DMS153 treated with DMSO at 0.1 percent for 48 hours (cell line): Measurements from ENCODE around the gene MT1B.

Source experiments
- DNase-seq: peaks from one replicate; lab custom pipeline; 2025; ENCODE audit not compliant: unreplicated experiment; lab: John Stamatoyannopoulos, UW

Gene MT1B

DNA sequence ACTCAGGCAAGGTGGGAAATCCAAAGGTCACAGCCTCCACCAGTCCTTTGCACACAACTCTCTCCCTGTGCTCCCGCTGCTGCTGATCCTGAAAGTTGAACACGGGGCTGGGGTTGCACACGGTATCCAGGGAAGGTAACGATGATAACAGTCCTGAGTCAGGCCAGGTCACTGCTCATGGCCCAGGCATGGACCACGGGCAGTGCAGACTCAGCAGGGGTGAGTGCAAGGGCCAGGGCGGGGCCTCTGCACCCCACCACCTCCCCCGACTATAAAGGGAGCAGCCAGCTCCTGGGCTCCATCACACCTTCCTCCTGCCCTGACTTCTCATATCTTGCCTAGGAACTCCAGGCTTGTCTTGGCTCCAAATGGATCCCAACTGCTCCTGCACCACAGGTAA is at the start of gene MT1B:
Gene MT1B (plus strand): TSS at position 301 of the 400 bp plus-strand sequence. CDS start 68 bp downstream, at position 369.
- DNase-seq: no peak

DNA sequence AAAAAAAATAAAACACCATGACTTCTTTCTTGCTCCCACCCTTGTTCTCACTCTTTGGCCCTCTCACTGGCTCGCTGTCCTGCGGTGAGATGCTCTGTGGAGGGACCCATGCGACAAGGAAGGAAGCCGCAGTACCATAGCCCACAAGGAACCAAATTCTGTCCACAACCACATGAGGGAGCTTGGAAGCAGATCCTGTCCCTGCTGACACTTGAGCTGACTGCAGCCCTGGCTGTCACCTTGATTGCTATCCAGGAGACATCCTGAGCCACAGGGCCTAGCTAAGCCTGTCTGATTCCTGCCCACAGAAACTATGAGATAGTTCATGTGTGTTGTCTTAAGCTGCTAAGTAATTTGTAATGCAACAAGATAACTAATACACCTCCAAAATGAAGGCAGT is 48.1 kb upstream of the MT1B start:
- DNase-seq: peak; percentile 24

DNA sequence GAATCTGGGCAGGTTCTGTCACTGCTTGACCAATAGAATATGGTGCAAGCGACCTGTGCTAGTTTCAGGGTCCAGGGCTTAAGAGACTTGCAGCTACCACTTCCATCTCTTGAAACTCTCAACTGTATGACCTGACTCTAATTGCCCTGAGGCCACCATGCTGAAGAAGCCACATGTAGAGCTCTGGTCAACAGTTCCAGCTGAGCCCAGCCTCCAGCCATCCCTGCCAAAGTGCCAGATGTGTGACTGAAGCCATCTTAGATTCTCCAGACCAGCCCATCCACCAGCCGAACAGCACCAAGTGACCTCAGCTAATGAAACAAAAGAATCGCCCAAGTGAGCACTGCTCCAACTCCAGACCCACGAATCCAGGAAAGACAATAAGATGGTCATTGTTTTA is 46.7 kb upstream of the MT1B start:
- no peak for DNase-seq

- DNase-seq: no peak
Measured at GRCh38 chr16:56605475-56605874, 46.2 kb upstream of the MT1B start.

DNA sequence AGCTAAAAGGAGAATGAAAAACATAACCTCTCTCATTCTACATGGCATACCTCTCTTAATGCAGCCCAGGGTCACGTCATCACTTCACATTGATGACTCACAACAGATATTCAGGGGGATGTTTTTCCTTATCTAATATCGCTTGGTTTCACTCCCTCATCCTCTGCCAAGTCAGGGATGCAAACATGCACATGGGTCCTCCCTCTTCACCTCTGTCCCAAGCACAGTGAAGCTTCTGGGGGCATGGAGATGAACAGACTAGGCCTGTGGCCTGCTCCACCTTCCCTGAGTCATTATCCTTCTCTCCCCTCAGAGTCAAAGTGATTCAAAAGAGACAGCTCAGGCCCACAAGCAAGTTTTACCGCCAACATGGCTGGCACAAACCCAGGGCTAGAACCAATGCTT is 45.6 kb upstream of the MT1B start:
- DNase-seq: no peak

DNA sequence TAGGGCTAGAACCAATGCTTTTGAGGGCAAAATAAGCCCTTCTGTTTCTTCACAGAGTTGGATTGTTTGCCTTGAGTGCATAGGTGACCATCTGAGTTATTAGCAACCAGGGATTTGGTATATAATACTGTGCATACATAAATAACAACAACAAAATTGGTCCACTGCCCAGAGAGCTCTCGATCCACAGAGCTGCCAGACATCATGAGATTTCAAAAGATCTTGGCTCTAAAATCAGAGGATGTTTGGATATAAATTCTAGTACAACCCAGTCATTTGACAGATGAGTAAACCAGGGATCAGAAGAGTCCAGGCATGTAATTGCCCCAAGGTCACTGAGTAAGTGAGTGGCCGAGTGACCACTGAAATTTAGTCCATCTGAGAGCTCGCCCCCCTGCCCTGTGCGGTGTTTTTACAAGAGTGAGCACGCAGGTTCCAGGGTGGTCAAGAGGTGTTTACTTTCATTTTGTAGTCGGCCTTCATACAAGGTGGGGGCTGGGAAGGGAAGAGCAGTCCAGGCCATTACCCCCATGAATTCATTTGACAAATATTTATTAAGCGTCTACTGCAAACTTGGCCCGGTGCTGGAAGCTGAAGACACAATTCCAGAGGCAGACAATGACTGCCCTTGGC is 45.1 kb upstream of the MT1B start:
- no peak for DNase-seq

DNA sequence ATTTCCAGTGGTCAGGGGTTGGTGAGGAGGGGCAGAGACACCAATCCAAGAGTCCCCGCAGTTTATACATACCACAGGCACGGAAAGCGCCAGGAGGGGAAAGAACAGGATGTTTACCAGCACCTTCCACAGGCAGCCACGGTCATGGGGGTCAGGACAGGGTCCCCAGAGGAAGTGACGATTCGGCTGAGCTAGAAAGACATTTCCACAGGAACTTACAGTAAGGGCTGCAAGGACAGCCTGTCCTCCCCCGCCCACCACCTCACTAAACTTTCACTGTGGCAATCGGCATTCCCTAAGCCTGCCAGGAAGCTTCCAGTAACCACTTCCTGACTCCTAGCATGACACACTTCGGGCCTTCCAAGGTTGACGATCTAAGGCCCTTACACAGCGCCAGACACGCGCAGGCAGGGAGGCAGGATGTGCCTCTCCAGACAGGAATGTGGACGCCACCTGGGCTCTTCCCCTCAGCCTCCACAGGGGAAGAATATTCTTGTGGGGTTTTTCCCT is 44.5 kb upstream of the MT1B start:
- DNase-seq: peak; percentile 41

DNA sequence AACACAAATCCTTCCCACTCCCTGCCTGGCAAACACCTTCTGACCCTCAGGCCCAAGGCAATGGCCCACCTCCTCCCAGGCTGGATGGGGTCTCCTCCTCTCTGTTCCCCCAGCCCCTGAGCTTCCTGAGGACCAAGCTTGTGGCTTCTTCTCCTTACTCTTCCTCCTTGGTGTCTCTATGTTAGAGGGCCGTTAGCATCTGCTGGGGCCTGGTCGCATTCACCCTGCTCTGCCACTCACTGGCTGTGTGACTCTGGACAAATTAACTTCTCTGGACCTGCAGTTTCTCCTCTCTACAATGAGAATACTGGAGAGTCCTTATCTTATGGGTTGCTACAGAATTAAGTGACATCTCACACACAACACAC is 44.0 kb upstream of the MT1B start:
- no peak for DNase-seq

DNA sequence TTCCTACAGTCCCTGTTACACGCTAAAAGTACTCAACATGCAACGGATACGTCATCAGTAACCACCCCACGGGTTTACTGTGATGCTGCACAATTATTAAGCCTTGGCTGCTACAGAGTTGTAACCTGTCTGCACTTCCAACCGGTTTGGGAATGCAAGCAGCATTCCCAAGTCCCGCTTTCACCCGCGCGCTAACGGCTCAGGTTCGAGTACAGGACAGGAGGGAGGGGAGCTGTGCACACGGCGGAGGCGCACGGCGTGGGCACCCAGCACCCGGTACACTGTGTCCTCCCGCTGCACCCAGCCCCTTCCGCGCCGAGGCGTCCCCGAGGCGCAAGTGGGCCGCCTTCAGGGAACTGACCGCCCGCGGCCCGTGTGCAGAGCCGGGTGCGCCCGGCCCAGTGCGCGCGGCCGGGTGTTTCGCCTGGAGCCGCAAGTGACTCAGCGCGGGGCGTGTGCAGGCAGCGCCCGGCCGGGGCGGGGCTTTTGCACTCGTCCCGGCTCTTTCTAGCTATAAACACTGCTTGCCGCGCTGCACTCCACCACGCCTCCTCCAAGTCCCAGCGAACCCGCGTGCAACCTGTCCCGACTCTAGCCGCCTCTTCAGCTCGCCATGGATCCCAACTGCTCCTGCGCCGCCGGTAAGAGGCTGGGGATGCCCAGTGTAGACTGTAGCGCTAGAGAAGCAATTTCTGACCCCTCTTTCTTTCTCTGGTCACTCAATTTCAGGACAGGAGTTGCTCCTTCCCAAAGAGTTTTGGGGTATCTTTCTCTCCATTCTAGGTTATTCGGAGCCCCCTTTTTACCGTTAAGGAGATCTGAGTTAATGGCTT is 43.4 kb upstream of the MT1B start, which contains the start of gene MT2A:
Gene MT2A (plus strand): TSS at position 542 of the 833 bp plus-strand sequence. CDS start 72 bp downstream, at position 614.
- DNase-seq: peak; percentile 97

DNA sequence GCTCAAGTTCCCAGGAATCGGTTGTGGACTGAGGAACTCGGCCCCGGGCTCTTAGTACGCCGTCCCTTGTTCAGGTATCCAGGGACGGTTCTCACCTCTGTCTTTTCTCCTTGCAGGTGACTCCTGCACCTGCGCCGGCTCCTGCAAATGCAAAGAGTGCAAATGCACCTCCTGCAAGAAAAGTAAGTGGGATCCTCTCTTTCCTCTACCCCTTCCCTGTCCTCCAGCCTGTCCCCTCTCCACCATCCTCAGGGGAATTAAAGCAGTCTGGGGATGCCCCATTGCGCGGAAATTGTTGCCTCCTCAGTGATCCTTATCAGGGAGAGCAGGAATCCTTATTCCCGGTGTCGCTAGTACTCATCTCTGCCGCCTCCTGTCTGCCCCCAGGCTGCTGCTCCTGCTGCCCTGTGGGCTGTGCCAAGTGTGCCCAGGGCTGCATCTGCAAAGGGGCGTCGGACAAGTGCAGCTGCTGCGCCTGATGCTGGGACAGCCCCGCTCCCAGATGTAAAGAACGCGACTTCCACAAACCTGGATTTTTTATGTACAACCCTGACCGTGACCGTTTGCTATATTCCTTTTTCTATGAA is 42.7 kb upstream of the MT1B start:
- DNase-seq: no peak

DNA sequence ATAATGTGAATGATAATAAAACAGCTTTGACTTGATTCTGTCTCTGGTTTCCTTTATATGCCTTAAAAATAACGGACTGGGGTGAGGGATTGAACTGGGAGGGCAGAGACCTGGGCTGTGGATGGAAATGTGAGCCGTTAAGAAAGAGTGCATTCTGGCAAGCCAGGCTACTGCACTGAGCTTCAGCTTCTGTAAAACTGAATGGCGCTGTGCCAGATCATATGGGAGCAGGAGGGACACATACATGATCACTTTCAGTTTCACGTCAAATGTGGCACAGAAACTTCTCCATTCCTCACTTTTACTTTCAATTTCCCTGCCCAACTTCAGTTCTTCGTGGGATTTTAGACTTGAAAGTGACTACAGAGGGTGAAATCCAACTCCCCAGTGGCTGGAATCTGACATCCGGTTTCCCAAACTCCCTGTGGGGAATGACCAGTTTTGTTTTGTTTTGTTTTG is 42.2 kb upstream of the MT1B start:
- no peak for DNase-seq

DNA sequence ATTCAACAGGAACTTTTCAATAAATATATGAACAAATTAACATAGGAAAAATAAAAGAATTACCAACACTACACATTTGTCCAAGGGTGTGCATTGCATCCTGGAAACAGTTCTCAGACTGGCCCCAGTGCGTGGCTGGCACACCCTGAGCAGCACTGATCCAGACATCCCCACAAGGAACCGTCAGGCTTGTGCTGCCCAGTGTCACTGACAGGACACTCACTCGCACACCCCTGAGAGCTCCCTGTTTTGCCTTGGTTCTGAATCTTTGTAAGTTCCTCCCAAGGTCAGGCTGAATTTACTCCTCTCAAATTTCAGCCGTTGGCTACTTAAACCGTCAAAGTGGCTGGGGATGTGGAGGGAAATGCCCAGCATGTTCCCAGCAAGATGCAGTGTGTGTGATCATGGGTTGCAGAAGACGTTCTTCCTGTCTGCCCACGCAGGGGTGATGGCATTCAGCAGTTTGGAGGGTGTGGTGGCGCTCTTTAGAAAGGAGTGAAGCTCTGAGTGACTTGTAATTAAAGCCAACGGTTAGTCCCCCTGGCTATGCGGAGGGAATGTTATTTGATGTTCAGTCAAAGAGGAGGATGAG is 41.6 kb upstream of the MT1B start:
- DNase-seq: peak; percentile 24

DNA sequence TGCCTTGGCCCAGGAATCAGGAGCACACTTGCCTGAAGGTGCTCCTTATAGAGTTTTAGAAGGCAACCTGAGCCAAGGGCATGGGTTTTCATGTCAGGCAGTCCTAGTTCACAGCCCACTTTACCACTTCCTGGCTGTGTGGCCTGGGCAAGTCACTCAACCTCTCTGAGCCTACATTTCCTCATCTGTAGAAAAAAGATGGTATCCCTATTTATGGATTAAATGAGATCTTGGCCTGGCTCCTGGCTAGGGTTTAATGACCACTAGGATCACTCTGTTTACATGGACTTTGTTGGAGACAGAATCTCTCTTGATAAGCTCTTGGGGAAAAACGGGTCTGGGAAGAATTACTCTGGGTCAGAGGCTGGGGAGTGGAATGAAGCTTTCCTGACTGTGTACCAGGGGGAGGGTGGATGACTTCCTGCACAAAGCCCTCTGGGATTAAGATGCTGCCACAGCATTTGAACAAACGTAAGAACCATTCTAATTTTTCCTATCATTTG is 41.0 kb upstream of the MT1B start:
- DNase-seq: no peak

DNA sequence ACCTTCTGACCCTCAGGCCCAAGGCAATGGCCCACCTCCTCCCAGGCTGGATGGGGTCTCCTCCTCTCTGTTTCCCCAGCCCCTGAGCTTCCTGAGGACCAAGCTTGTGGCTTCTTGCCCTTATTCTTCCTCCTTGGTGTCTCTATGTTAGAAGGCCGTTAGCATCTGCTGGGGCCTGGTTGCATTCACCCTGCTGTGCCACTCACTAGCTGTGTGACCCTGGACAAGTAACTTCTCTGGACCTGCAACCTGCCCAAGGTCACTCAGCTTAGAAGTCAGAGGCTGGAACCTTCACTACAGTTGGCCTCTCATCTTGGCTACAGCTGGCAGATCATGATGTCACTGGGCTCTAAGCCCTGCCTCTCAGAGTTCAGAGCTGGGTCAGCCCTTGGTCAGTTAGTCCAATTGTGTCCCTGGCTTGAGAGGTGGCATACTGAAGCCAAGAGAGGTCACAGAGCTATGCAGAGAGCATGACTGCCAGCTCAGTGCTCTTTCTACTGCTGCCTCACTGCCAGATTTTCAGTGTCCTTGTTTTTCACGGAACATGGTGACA is 40.3 kb upstream of the MT1B start:
- DNase-seq: no peak

DNA sequence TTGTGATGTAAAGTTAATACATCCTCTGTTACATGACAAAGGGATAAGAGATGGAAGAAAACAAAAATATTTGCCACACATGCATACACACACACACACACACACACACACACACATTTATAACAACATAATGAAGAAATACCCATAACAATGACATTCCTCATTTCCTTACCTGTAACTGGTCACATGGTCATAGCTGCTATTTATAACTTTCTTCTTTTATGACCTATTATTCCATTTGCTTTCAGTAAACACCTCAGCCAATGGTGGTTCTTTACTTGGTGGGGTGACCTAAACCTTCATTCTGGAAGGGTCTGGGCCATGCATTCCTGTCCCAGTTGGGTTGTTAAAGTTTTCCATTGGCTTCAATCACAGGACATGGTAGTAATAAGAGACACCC is 38.0 kb upstream of the MT1B start:
- DNase-seq: no peak

DNA sequence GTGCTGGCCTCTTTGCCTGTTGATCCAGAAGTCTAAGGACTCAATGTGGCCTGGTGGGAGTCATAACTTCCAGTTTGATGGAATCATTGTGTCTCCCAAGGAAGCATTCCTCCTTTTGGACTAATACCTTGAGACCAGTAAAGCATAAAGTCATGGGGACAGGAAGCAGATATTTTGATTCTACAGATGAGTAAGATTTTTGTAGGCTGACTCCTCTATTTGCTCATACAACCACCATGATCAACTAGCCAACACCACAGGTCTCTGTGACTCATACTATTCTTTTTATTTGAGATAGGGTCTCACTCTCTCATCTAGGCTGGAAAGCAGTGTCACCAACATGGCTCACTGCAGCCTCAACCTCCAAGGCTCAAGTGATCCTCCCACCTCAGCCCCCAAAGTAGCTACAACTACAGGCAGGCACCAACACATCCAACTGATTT is 37.1 kb upstream of the MT1B start:
- DNase-seq: no peak

- no peak for DNase-seq
Measured at GRCh38 chr16:56615353-56615752, 36.3 kb upstream of the MT1B start.

- no peak for DNase-seq
Measured at GRCh38 chr16:56616608-56617211, 35.0 kb upstream of the MT1B start.

DNA sequence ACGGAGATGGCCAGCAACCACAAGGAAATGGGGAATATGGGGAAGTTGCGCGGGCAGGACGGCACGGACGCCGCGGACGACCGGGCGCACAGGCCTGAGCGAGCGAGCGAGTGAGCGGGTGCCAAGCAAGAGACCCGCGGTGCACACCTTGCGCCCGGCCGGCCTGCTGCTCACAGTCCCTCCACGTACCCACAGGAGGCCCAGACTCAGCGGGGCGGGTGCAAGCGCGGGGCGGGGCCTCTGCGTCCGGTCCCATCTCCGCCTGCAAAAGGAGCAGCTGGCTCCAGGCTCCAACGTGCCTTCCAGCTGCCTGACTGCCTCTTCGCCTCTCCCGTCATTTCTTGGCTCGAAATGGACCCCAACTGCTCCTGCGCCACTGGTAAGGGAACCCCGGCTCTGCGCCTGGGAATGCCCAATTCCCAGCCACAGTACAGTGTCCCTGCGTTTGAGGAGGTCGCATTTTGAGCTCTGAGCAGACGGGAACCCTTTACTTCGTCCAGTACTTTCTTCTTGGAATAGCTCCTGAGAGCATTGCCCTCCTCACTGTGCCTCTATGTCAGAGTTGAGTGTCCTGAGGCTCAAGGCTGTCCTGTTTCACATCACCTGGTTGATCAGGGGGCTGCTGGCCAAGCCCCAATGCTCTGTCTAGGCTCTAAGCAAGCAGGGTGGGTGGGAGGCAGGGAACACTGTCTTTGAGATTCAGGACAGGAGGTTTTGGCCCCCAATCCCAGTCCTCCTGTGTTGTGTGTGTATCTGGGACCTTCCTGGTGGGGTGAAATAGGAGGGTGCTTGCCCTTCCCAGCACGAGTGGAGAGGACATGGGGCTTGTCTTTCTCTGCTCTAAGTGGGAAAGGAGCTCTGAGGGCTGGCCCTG is 34.2 kb upstream of the MT1B start:
- DNase-seq: peak; percentile 33
